ENCODE data around the gene TXNDC11.

TXNDC11 gene

DNA sequence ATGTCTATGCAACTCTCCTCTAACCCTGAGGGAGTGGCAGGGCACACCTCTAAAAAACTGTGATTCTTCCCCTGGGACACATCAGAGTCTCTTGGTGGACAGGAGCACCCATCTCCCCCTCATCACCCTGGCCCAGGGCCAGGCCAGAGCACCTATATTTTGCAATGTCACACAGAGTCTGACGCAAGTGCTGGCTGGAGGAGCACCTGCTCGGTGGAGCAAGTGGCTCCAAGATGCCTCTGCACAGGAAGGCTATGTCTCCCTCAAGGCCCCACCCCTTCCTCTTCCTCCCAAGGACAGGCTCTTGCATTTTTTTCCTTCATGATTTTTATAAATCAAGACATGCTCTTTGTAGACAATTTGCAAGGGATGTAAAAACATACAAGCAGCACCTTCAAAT lies 61.1 kb downstream of the TXNDC11 start:
- Histone ChIP-seq H3K4me3 (ENCODE audit: low read depth, low read length) (no peak overlapping the region), H3K27ac (no peak overlapping the region), H3K27me3 (replicated peaks) (no peaks in the 10 kb centered on the region), H3K36me3 (replicated peaks) (peaks cover 59% of the 10 kb centered on the region)
- no peak for DNase-seq
- in situ Hi-C loops (cut with HindIII; ENCODE audit: low pct_ligation_motif_present, low sequenced_read_pairs), result no loop called here
- TF ChIP-seq, protein P1, sequence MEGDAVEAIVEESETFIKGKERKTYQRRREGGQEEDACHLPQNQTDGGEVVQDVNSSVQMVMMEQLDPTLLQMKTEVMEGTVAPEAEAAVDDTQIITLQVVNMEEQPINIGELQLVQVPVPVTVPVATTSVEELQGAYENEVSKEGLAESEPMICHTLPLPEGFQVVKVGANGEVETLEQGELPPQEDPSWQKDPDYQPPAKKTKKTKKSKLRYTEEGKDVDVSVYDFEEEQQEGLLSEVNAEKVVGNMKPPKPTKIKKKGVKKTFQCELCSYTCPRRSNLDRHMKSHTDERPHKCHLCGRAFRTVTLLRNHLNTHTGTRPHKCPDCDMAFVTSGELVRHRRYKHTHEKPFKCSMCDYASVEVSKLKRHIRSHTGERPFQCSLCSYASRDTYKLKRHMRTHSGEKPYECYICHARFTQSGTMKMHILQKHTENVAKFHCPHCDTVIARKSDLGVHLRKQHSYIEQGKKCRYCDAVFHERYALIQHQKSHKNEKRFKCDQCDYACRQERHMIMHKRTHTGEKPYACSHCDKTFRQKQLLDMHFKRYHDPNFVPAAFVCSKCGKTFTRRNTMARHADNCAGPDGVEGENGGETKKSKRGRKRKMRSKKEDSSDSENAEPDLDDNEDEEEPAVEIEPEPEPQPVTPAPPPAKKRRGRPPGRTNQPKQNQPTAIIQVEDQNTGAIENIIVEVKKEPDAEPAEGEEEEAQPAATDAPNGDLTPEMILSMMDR (IDR thresholded peaks at IDR 0.05; ENCODE audit: low read depth, low read length, missing control alignments), result no peak

DNA sequence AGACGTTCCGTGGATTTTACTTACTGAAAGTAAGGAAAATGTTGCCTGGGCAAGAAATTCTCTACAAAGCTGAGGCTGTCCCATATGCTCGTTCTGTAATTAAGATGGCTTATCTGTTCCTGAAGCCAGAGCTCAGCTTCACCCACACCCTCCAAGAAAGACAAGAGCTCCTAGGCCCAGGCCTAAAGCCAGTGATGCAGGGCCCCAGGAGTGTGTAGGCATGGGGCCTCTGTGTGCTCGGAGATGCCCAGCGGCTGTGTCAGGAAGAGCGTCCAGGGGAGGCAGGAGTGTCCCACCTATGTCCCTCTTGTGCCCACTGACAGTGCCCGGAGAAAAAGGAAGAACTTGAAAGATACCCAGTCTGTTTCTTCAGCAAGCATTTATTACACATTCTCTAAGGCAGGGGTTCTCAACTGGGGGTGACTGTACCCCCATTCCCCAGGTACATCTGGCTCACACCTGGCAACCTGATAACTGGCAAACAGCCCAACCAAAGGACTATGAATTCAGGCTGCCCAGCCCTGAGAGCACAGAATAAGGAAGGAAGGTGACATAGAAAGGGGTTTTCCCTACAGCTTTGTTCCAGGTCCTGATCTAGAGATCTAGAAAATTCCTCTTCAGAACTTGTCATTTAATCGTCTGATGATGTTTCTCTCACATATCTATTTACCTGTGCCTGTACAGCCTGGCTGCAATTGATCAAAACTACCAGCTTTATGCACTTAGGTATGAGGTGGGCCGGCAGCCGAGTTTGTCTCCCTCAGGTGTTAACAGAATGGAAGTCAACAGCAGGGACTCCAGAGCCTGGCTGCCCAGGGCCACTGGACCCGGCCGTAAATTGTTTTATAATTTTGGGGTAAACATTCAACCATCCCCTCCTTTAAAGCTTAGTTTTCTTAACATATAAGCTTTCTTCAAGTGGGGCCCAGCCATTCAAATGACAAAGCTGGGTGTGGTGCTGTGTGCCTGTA lies 62.4 kb downstream of the TXNDC11 start:
- Histone ChIP-seq H3K27ac (no peak overlapping the region), H3K36me3 (replicated peaks) (peaks cover 55% of the 10 kb centered on the region), H3K4me3 (ENCODE audit: low read depth, low read length) (no peak overlapping the region), H3K27me3 (replicated peaks) (no peaks in the 10 kb centered on the region)
- no peak for DNase-seq
- in situ Hi-C loops (cut with HindIII; ENCODE audit: low pct_ligation_motif_present, low sequenced_read_pairs), result no loop called here
- TF ChIP-seq, protein P1 (IDR thresholded peaks at IDR 0.05; ENCODE audit: low read depth, low read length, missing control alignments), result no peak

DNA sequence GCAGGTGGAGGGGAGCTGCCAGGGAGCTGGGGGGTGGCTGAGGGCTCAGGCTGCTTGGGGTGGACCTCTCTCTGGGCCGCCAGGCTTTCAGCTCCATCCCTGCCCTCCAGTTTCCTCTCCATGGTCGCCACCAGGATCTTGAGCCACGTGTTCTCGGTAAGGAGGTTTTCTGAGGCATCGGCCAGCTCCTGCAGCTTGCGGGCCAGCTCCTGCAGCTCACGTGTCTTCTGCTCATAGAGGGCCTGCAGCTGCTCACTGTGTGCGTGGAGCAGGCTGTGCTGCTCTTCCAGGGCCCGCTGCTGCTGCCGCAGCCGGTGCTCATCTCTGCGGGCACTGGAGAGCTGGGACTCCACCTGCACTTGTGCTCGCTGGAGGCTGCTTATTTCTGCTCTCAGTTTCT lies 63.4 kb downstream of the TXNDC11 start:
- Histone ChIP-seq H3K27me3 (replicated peaks) (no peaks in the 10 kb centered on the region), H3K36me3 (replicated peaks) (peaks cover 45% of the 10 kb centered on the region), H3K27ac (no peak overlapping the region), H3K4me3 (ENCODE audit: low read depth, low read length) (no peak overlapping the region)
- in situ Hi-C loops (cut with HindIII; ENCODE audit: low pct_ligation_motif_present, low sequenced_read_pairs), result no loop called here
- TF ChIP-seq, protein P1 (IDR thresholded peaks at IDR 0.05; ENCODE audit: low read depth, low read length, missing control alignments), result no peak
- no peak for DNase-seq

DNA sequence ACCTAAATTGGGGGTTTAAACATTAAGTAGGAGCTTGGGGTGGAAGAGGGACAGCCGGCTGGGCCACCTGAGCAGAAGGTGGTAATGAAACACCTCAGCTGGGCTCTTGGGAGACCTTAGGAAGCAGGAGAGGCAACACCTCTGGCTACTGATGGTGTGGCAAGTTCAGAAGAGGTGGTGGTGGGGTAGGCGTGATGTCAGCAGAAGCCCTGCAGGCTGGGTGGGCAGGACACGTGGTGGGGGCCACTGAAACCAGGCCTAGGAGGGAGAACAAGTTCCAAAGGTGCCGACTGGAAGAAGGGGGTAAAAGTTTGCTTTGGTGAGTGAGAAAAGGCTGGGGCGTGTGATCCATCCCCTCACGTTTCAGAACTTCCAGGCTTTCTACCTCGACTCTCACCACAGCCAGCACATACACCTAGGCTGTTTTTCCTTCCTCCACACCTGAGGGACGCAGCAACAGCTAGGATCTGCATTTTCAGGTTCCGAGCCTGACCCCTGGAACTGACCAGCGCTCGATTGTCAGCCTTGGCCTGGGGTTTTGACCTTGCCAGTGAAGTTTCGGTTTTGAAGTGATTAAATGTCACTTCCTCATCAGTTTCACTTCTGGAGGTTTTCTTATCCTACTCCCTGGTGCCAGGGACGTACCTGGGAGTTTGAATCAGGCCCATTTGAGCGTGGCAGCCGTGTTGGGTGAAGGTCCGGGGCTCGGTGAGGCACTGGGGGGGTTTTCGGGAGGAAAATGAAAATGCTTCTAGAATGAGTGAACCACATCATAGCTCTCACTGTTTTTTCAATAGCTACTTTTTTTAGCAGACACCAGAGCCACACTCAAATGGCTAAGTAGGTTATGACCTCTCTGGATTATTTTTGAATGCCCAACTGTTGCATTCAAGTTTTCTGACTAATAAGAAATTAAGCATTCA lies 64.4 kb downstream of the TXNDC11 start:
- in situ Hi-C loops (cut with HindIII; ENCODE audit: low pct_ligation_motif_present, low sequenced_read_pairs), result no loop called here
- Histone ChIP-seq H3K27ac (no peak overlapping the region), H3K36me3 (replicated peaks) (peaks cover 36% of the 10 kb centered on the region)

DNA sequence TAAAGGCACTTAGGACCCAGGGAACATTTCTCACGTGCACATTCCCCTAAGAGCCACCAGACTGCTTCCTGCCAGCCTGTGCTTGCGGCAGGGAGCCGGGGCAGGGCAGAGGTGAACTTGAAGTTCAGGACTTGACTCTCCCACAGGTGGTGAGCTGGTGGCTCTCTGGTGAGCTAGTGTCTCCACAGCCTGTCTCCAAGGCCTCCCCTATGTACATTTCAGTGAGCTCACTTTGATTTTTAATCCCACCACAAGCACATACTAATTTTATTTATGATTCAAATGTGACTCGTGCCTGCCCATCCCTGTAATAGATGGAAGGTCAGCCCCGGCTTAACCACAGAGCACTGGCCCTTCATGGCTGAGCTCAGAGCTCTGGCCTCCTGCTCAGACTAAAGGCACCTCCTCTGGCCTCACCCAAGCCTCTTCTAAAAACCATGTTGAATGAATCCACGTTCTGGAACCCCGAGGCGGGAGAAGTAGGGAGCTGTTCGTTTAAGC lies 65.2 kb downstream of the TXNDC11 start:
- Histone ChIP-seq H3K36me3 (replicated peaks) (peaks cover 35% of the 10 kb centered on the region), H3K4me3 (ENCODE audit: low read depth, low read length) (no peak overlapping the region), H3K27me3 (replicated peaks) (no peaks in the 10 kb centered on the region), H3K27ac (no peak overlapping the region)
- TF ChIP-seq, protein P1 (IDR thresholded peaks at IDR 0.05; ENCODE audit: low read depth, low read length, missing control alignments), result no peak
- DNase-seq, result no peak
- in situ Hi-C loops (cut with HindIII; ENCODE audit: low pct_ligation_motif_present, low sequenced_read_pairs), result no loop called here

More for the DNA sequence above, 64.4 kb downstream of the TXNDC11 start:
- no peaks in the 10 kb centered on the region for H3K27me3 ChIP-seq (replicated peaks)
- TF ChIP-seq, protein P1 (IDR thresholded peaks at IDR 0.05; ENCODE audit: low read depth, low read length, missing control alignments), result no peak
- DNase-seq, result no peak
- no peak overlapping the region for H3K4me3 ChIP-seq (ENCODE audit: low read depth, low read length)

Data from brain microvascular endothelial cell (primary cell).